DOHH2 (cell line): ENCODE results near the gene AIM2.

Experiments used
- EZH2phosphoT487 ChIP-seq: fragments of 200-600 bp; sonication (generic); IDR thresholded peaks from 2 replicates; pipeline ENCODE4 v1.6.1; 2017; ENCODE audit warnings: borderline replicate concordance, mild to moderate bottlenecking, antibody characterized with exemption, low read length, moderate library complexity, mixed read lengths
- TF ChIP-seq, protein P1 (sequence below): fragments of 200-600 bp; sonication (generic); IDR thresholded peaks from one replicate; pipeline ENCODE4 v1.5.1; 2014; ENCODE audit warnings: antibody characterized with exemption, mild to moderate bottlenecking, low read depth, low read length; ENCODE audit not compliant: poor library complexity, severe bottlenecking

DNA sequence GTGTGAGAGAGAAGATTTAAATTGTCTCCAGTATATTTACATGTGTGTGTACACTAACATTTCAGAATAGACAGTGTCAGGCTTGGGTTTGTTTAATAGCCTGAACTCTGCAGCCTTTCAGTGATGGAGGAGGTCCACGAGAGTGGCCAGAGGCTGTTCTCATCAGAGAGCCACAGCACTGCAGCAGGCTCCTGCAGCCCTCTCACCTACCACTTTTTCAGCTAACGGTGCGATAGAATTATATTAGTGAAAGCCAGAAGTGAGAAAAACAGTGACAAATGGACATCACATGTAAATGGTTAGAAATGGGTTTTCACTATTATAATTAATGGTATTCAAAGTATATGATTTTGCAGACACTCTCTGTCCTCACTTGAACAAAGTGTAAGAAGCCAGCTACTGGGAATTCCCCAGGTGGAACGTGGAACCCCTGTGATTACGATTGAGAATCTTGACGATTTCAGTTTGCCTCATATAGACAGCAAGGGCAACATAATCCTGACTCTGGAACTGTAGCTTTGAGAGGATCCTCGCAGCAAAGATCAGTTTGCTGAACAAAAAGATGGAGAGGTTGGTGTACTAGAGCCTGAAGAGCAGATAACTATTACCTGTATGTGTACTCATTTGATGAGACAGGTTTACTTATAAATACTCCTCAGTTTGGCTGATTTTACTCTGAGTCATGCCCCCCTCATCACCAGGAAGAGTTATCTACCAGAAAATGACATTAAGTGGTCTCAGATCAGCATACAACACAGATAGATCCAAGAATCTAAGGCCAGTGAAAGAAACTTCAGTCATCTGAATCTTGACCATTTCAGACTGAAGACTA lies 35.5 kb downstream of the AIM2 start:
- TF ChIP-seq, protein P1, sequence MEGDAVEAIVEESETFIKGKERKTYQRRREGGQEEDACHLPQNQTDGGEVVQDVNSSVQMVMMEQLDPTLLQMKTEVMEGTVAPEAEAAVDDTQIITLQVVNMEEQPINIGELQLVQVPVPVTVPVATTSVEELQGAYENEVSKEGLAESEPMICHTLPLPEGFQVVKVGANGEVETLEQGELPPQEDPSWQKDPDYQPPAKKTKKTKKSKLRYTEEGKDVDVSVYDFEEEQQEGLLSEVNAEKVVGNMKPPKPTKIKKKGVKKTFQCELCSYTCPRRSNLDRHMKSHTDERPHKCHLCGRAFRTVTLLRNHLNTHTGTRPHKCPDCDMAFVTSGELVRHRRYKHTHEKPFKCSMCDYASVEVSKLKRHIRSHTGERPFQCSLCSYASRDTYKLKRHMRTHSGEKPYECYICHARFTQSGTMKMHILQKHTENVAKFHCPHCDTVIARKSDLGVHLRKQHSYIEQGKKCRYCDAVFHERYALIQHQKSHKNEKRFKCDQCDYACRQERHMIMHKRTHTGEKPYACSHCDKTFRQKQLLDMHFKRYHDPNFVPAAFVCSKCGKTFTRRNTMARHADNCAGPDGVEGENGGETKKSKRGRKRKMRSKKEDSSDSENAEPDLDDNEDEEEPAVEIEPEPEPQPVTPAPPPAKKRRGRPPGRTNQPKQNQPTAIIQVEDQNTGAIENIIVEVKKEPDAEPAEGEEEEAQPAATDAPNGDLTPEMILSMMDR: no peak
- TF ChIP-seq EZH2phosphoT487: no peak
